Body of pancreas (tissue), 4 donors: ENCODE results near the gene PRR30. TPM values are rescaled to one million over a fixed set of nuclear protein-coding genes. Genes with fewer than 3 reads are reported as not detected.
A peak's percentile ranks its signal among the peaks of the same experiment; 100 is the strongest.
"Not testable (repeated sequence)": the region's sequence is repeated elsewhere in the genome, so short reads cannot be mapped to it uniquely, and the experiment has no call there.

Experiments used
- ATAC-seq: fragments of 150-250 bp; one replicate; pipeline ENCODE4 v1.9.1; 2016
- DNase-seq, 4 donors: peaks; one replicate each; pipeline ENCODE4 v3.0.0-alpha.2; 2019
- H3K27ac ChIP-seq, 4 donors: fragments of 200-600 bp; sonication (generic); 1 replicate in 3 of 4; 2 replicates in 1 of 4; pipeline versions ENCODE4 v1.5.1 to v1.6.1; 2016 to 2019; ENCODE audit warnings: mild to moderate bottlenecking in 1 of 4, mixed read lengths in 1 of 4, moderate library complexity in 1 of 4
- H3K27me3 ChIP-seq, 2 donors: fragments of 200-600 bp; sonication (generic); one replicate each; pipeline ENCODE4 v1.6.0; 2016; ENCODE audit warnings: mild to moderate bottlenecking in 1 of 2
- H3K36me3 ChIP-seq, 2 donors: fragments of 200-600 bp; sonication (generic); replicated peaks in 1 of 2; 2 replicates each; pipeline ENCODE4 v1.5.1; 2016; ENCODE audit warnings: low read depth in 2 of 2; ENCODE audit not compliant: insufficient read depth in 1 of 2
- H3K4me1 ChIP-seq: fragments of 200-600 bp; sonication (generic); one replicate; pipeline ENCODE4 v1.6.0; 2016
- H3K4me3 ChIP-seq, 2 donors: fragments of 200-600 bp; sonication (generic); 1 replicate in 1 of 2; 2 replicates in 1 of 2; pipeline ENCODE4 v1.5.1; 2016 to 2019
- H3K9me3 ChIP-seq, 3 donors: fragments of 200-600 bp; sonication (generic); 1 replicate in 2 of 3; 2 replicates in 1 of 3; pipeline ENCODE4 v1.5.1; 2016
- POLR2A ChIP-seq, 3 donors: fragments of 450-650 bp; IDR thresholded peaks; one replicate each; pipeline ENCODE4 v1.6.1; 2016; ENCODE audit warnings: antibody characterized with exemption in 3 of 3, mild to moderate bottlenecking in 2 of 3
- whole genome bisulfite sequencing, 2 donors: methylation state at CpG; one replicate each; pipeline ENCODE4 v1.1.5; 2017; 5-methylcytosine and 5-hydroxymethylcytosine counted together
- intact Hi-C: fragments of 100-400 bp; cut with DNase I; formaldehyde crosslinking; loops from one replicate; pipeline ENCODE4 v1.15.1; 2023
- total RNA-seq, 2 donors: library from RNA; depleted of rRNA; stranded (reverse); fragments of >200 nt; gene quantifications; one replicate each; pipeline ENCODE4 v1.1.0, GENCODE V29; 2016
- TF ChIP-seq, protein P1 (sequence below), 7 experiments: fragments of 450-650 bp in 4 of 7; fragments of 200-600 bp in 3 of 7; sonication (generic) in 3 of 7; IDR thresholded peaks; one replicate each; pipeline ENCODE4 v1.5.1; 2016 to 2019; ENCODE audit warnings: antibody characterized with exemption in 7 of 7

Gene PRR30
- total RNA-seq, 2 donors from 2014 or later, result not detected

DNA sequence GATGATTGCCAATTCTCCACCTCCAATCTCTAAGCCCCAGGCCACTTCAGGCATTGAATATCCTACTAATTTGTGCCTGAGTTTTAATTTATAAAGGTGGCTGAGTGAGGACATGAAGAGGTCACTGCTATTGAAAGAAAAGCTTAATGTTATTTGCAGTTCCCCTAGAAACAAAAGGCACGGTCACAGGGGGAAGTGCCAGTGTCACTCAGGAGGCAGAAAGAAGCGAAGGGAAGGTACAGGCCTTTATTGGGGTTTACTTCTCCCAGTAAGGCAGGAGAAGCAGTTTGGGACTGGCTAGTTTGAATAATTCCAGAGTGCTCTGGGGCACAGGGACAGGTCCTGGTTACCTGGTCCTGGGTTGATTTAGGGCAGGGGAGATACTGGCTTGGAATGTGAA, 17.3 kb downstream of the PRR30 start:
- peaks cover 0 to 12% of the 10 kb centered on the region in 2 donors for H3K27me3 ChIP-seq
- H3K9me3 ChIP-seq, result no peaks in the 10 kb centered on the region
- H3K4me3 ChIP-seq, result no peak overlapping the region
- H3K4me1 ChIP-seq, result peaks cover 27% of the 10 kb centered on the region
- 77 to 79% methylated on average over 2 of the region's 2 CpGs for WGBS, 2 donors
- intact Hi-C loops, result no loop called here
- TF ChIP-seq POLR2A (IDR thresholded peaks at IDR 0.05), result no peak
- TF ChIP-seq, protein P1, sequence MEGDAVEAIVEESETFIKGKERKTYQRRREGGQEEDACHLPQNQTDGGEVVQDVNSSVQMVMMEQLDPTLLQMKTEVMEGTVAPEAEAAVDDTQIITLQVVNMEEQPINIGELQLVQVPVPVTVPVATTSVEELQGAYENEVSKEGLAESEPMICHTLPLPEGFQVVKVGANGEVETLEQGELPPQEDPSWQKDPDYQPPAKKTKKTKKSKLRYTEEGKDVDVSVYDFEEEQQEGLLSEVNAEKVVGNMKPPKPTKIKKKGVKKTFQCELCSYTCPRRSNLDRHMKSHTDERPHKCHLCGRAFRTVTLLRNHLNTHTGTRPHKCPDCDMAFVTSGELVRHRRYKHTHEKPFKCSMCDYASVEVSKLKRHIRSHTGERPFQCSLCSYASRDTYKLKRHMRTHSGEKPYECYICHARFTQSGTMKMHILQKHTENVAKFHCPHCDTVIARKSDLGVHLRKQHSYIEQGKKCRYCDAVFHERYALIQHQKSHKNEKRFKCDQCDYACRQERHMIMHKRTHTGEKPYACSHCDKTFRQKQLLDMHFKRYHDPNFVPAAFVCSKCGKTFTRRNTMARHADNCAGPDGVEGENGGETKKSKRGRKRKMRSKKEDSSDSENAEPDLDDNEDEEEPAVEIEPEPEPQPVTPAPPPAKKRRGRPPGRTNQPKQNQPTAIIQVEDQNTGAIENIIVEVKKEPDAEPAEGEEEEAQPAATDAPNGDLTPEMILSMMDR (IDR thresholded peaks at IDR 0.05), result no peak
- ATAC-seq (no peak), DNase-seq (no peak)
- no peak overlapping the region for H3K27ac ChIP-seq
- no peaks in the 10 kb centered on the region for H3K36me3 ChIP-seq

DNA sequence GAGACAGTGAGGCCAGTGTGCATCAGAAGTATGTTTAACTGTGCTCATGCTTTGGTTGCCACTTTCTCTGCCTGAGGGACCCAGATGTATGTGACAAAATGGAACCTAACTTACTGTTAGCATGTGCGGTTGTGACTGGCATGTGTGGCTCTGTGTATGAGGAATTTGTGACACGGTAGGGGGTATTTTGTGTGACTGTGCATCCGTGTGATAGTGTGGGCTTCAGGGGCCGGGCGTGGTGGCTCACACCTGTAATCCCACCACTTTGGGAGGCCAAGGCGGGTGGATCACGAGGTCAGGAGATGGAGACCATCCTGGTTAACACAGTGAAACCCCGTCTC, 19.9 kb downstream of the PRR30 start:
- H3K4me1 ChIP-seq, result peaks cover 27% of the 10 kb centered on the region
- ATAC-seq, H3K4me3 ChIP-seq, intact Hi-C loops, H3K9me3 ChIP-seq, H3K27ac ChIP-seq, H3K36me3 ChIP-seq, DNase-seq: not testable (repeated sequence)
- H3K27me3 ChIP-seq, result peaks cover 0 to 12% of the 10 kb centered on the region in 2 donors
- 72 to 78% methylated on average over 8 of the region's 8 CpGs for WGBS, 2 donors

DNA sequence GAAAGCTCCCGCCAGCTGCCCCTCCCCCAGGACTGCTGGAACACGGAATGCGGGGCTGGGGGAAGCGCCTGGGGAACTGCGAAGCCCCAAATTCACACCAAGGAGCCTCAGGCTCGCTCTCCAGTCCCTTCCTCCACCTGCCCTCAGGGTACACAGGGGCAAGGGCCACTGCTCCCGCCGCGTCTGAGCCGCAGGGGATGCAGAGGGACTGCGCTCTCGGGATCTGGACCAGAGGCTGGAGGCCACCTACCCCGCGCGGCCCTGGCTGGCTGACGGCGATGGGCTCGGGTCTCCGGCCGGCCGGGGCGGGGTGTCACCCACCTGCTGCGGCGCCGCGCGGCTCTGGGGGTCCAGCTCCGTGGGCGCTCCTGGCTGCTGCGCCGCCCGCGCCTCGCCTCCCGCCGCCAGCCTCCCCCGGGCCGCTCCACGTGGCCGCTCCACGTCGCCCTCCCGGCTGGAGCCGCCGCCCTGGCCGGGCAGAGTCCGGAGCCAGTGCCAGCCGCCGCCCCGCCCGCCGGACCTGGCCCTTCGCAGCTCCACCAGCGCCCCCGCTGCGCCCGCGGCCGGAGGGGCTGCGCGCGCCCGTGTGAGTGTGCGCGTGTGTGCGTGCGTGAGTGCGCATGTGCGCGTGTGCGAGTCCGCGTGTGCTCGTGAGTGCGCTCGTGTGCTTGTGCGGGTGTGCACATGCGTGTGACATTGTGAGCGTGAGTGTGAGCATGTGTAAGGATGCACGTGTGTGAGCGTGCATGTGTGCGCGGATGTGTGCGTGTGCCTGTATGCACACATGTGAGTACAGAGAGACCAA, 20.5 kb downstream of the PRR30 start, which contains the start of gene CGREF1:
Gene CGREF1, minus strand, starts transcription at position 604 of the 805 bp plus-strand sequence. CDS start 14,762 bp downstream, outside the sequence.
- Histone ChIP-seq H3K4me1 (peaks cover 21% of the 10 kb centered on the region), H3K27ac (no peak within 1 kb of the TSS), H3K27me3 (peaks cover 0 to 12% of the 10 kb centered on the region in 2 donors), H3K4me3 (no peak within 1 kb of the TSS), H3K9me3 (no peaks in the 10 kb centered on the region), H3K36me3 (no peaks in the 10 kb centered on the region)
- ATAC-seq (peak; percentile 29), DNase-seq (peak in 1 of 4 donors; percentile 24)
- TF ChIP-seq, protein P1 (IDR thresholded peaks at IDR 0.05), result no peak
- TF ChIP-seq POLR2A (IDR thresholded peaks at IDR 0.05), result no peak
- 4 to 41% methylated on average over 5 to 67 of the region's 84 CpGs for WGBS, 2 donors
- intact Hi-C loops, result no loop called here

DNA sequence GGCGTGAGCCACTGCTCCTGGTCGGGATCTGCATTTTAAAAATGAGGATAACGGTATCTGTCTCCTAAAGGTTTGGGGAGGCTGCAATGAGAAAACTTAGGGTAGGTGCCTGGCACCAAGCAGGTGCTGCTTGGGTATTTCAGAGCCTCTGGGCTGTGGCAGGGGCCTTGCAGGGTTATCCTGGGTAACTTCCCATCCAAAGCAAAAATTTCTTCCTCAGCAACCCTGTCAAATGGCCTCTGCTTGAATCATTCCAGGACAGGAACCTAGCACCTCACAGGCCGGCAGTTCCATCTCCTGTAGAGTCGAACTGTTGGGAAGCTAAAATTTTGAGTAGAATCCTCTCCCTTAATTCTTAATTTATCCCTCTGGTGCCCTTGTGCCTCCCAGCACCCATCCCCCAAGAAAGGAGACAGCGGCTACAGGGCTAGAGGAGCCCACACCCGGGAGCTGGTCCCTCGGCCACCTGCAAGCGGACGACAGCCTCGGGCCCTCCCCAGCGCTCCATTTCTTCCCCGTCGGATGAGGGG, 21.1 kb downstream of the PRR30 start:
- Histone ChIP-seq H3K27ac (no peak overlapping the region), H3K36me3 (no peaks in the 10 kb centered on the region), H3K4me1 (peaks cover 15% of the 10 kb centered on the region), H3K9me3 (no peaks in the 10 kb centered on the region), H3K4me3 (no peak overlapping the region), H3K27me3 (peaks cover 0 to 12% of the 10 kb centered on the region in 2 donors)
- DNase-seq, result no peak
- intact Hi-C loops, result no loop called here
- WGBS, 2 donors, result 28 to 56% methylated on average over 10 to 14 of the region's 14 CpGs
- no peak for ATAC-seq
- TF ChIP-seq, protein P1 (IDR thresholded peaks at IDR 0.05), result no peak
- TF ChIP-seq POLR2A (IDR thresholded peaks at IDR 0.05), result no peak

DNA sequence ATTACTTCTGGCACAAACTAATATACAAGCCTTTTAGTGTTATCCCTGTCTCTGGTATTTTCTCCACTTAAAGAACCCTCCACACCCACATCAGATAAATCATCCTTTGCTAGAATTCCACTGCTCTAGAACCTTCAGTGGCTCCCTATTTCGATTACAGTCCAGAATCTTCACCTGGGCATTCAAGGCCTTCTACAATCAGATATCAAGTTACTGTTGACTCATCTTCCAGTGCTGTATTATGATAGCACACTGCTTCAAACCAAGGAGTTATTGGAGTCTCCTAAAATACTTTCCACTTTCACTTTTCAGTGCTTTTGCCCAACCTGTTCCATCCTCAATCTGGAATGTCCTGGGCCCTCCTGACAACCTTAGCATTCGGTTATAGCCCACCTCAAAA, 23.7 kb downstream of the PRR30 start:
- Histone ChIP-seq H3K36me3 (no peaks in the 10 kb centered on the region), H3K9me3 (no peaks in the 10 kb centered on the region), H3K4me3 (no peak overlapping the region), H3K4me1 (peaks cover 12% of the 10 kb centered on the region), H3K27me3 (peaks cover 0 to 12% of the 10 kb centered on the region in 2 donors), H3K27ac (no peak overlapping the region)
- no peak for TF ChIP-seq POLR2A (IDR thresholded peaks at IDR 0.05)
- TF ChIP-seq, protein P1 (IDR thresholded peaks at IDR 0.05), result no peak
- no peak for DNase-seq
- intact Hi-C loops, result no loop called here
- ATAC-seq, result no peak
- WGBS, 2 donors, result 54 to 62% methylated on average over 2 of the region's 2 CpGs

DNA sequence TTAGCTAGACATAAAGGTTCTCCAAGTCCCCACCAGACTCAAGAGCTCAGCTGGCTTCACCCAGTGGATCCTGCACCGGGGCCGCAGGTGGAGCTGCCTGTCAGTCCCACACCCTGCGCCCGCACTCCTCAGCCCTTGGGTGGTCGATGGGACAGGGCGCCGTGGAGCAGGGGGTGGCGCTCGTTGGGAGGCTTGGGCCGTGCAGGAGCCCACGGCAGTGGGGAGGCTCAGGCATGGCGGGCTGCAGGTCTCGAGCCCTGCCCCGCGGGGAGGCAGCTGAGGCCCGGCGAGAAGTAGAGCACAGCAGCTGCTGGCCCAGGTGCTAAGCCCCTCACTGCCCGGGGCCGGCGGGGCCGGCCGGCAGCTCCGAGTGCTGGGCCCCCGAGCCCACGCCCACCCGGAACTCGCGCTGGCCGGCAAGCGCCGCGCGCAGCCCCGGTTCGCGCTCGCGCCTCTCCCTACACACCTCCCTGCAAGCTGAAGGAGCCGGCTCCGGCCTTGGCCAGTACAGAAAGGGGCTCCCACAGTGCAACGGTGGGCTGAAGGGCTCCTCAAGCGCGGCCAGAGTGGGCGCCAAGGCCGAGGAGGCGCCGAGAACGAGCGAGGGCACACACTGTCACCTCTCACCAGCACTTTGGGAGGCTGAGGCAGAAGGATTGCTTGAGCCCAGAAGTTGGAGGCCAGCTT, 27.7 kb downstream of the PRR30 start:
- H3K4me1 ChIP-seq, intact Hi-C loops, H3K27ac ChIP-seq, ATAC-seq, H3K4me3 ChIP-seq, DNase-seq, H3K27me3 ChIP-seq, H3K36me3 ChIP-seq, H3K9me3 ChIP-seq: not testable (repeated sequence)
- WGBS, 2 donors, result 84 to 94% methylated on average over 15 to 38 of the region's 49 CpGs

DNA sequence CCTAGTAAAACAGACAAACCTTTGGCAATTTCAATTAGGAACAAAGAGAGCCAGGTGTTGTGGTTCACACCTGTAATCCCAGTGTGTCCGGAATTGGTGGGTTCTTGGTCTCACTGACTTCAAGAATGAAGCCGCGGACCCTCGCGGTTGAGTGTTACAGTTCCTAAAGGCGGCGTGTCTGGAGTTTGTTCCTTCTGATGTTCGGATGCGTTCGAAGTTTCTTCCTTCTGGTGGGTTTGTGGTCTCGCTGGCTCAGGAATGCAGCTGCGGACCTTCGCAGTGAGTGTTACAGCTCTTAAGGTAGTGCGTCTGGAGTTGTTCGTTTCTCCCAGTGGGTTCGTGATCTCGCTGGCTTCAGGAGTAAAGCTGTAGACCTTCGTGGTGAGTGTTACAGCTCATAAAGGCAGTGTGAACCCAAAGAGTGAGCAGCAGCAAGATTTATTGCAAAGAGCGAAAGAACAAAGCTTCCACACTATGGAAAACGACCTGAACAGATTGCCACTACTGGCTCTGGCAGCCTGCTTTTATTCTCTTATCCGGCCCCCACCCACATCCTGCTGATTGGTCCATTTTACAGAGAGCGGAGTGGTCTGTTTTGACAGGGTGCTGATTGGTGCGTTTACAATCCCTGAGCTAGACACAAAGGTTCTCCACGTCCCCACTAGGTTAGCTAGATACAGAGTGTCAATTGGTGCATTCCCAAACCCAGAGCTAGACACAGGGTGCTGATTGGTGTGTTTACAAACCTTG, 28.4 kb downstream of the PRR30 start:
- H3K9me3 ChIP-seq, H3K4me3 ChIP-seq, intact Hi-C loops, H3K27ac ChIP-seq, H3K36me3 ChIP-seq, H3K4me1 ChIP-seq, DNase-seq, H3K27me3 ChIP-seq, ATAC-seq: not testable (repeated sequence)
- 75 to 76% methylated on average over 23 to 24 of the region's 24 CpGs for WGBS, 2 donors
